Upper lobe of right lung (tissue), 1 donor: ENCODE measurements around the gene KLHDC10. TPM values are rescaled to one million over a fixed set of nuclear protein-coding genes. Genes with fewer than 3 reads are reported as not detected.

Source experiments
- ATAC-seq: fragments of 200-7000 bp; cut with Tn5 transposase; one replicate; pipeline ENCODE4 v1.9.1; 2020; ENCODE audit warnings: mild to moderate bottlenecking, moderate library complexity
- DNase-seq: peaks from one replicate; pipeline ENCODE4 v3.0.0-alpha.2; 2020
- H3K27ac ChIP-seq: fragments of 200-600 bp; one replicate; pipeline ENCODE4 v1.8.0; 2022
- H3K27me3 ChIP-seq: fragments of 200-600 bp; one replicate; pipeline ENCODE4 v1.8.0; 2022; ENCODE audit warnings: mild to moderate bottlenecking
- H3K36me3 ChIP-seq: fragments of 200-600 bp; one replicate; pipeline ENCODE4 v1.8.0; 2022
- H3K4me1 ChIP-seq: fragments of 200-600 bp; one replicate; pipeline ENCODE4 v1.8.0; 2022
- H3K4me3 ChIP-seq: fragments of 200-600 bp; one replicate; pipeline ENCODE4 v1.8.0; 2022; ENCODE audit warnings: mild to moderate bottlenecking
- H3K9me3 ChIP-seq: fragments of 200-600 bp; one replicate; pipeline ENCODE4 v1.8.0; 2022
- CTCF ChIP-seq: fragments of 200-600 bp; IDR thresholded peaks from one replicate; pipeline ENCODE4 v1.8.0; 2022; ENCODE audit warnings: antibody characterized with exemption
- intact Hi-C: fragments of 100-400 bp; cut with DNase I; formaldehyde crosslinking; loops from one replicate; pipeline ENCODE4 v1.11.0; 2022
- total RNA-seq: library from RNA; stranded (reverse); fragmentation: NEBNext Ultra II Directional; extraction: Animal tissue kit (Norgen Biotek cat#: 25700); gene quantifications from one replicate; pipeline ENCODE4 v1.2.1, GENCODE V29; 2021
- donor health status: DM: no; HTN: yes; CAD: no; lungs with severe emphysema.

The KLHDC10 gene
- total RNA-seq, 1 donor from 2014 or later, result 32.0 TPM

GRCh38 chr7:130087364-130087763, 17.0 kb downstream of the KLHDC10 start:
- peaks cover 6% of the 10 kb centered on the region for H3K4me1 ChIP-seq
- H3K36me3 ChIP-seq, result peaks cover 7% of the 10 kb centered on the region
- no peak for DNase-seq
- H3K4me3 ChIP-seq, result no peak overlapping the region
- no peaks in the 10 kb centered on the region for H3K9me3 ChIP-seq
- intact Hi-C loops, result no loop called here
- no peak for ATAC-seq
- no peak for TF ChIP-seq CTCF
- no peaks in the 10 kb centered on the region for H3K27me3 ChIP-seq
- no peak overlapping the region for H3K27ac ChIP-seq

GRCh38 chr7:130090745-130091532, 20.6 kb downstream of the KLHDC10 start:
- intact Hi-C loops, result no loop called here
- H3K4me3 ChIP-seq, result no peak overlapping the region

GRCh38 chr7:130091999-130092398, 21.7 kb downstream of the KLHDC10 start:
- Histone ChIP-seq H3K9me3 (no peaks in the 10 kb centered on the region), H3K4me1 (peaks cover 10% of the 10 kb centered on the region), H3K4me3 (no peak overlapping the region), H3K27me3 (no peaks in the 10 kb centered on the region), H3K27ac (no peak overlapping the region), H3K36me3 (no peaks in the 10 kb centered on the region)
- DNase-seq, result no peak
- no peak for ATAC-seq
- TF ChIP-seq CTCF, result no peak
- intact Hi-C loops, result no loop called here

More at GRCh38 chr7:130090745-130091532, 20.6 kb downstream of the KLHDC10 start:
- Histone ChIP-seq H3K27me3 (no peaks in the 10 kb centered on the region), H3K36me3 (no peaks in the 10 kb centered on the region), H3K27ac (no peak overlapping the region), H3K9me3 (no peaks in the 10 kb centered on the region), H3K4me1 (peaks cover 8% of the 10 kb centered on the region)
- no peak for DNase-seq
- no peak for ATAC-seq
- TF ChIP-seq CTCF, result no peak

GRCh38 chr7:130092598-130092997, 22.3 kb downstream of the KLHDC10 start:
- no peak for TF ChIP-seq CTCF
- no peaks in the 10 kb centered on the region for H3K27me3 ChIP-seq
- H3K4me1 ChIP-seq, result peaks cover 10% of the 10 kb centered on the region
- H3K4me3 ChIP-seq, result no peak overlapping the region
- H3K27ac ChIP-seq, result no peak overlapping the region
- ATAC-seq, result no peak
- H3K36me3 ChIP-seq, result no peaks in the 10 kb centered on the region
- intact Hi-C loops, result no loop called here
- H3K9me3 ChIP-seq, result no peaks in the 10 kb centered on the region
- no peak for DNase-seq

- Histone ChIP-seq H3K36me3 (no peaks in the 10 kb centered on the region), H3K9me3 (no peaks in the 10 kb centered on the region), H3K4me1 (peaks cover 10% of the 10 kb centered on the region), H3K27me3 (no peaks in the 10 kb centered on the region), H3K4me3 (no peak overlapping the region), H3K27ac (no peak overlapping the region)
- intact Hi-C loops, result no loop called here
- no peak for TF ChIP-seq CTCF
- no peak for ATAC-seq
- no peak for DNase-seq
Measured at GRCh38 chr7:130095812-130096211, 25.5 kb downstream of the KLHDC10 start.
